Measurements from ENCODE around the gene GLTP. TPM values are rescaled to one million over a fixed set of nuclear protein-coding genes. Genes with fewer than 3 reads are reported as not detected.

The GLTP gene
- total RNA-seq, 1 donor from 2014 or later = 51.2 TPM

GRCh38 chr12:109816870-109817269 is 63.5 kb downstream of the GLTP start:
- TF ChIP-seq CTCF (IDR thresholded peaks at IDR 0.05; ENCODE audit: unreplicated experiment) = no peak
- DNase-seq (ENCODE audit: low spot score) = no peak
- peaks cover 4% of the 10 kb centered on the region for H3K36me3 Mint-ChIP-seq (ENCODE audit: low read depth, unreplicated experiment)

GRCh38 chr12:109815757-109816617 is 64.4 kb downstream of the GLTP start:
- TF ChIP-seq CTCF (IDR thresholded peaks at IDR 0.05; ENCODE audit: unreplicated experiment) = no peak
- H3K4me1 Mint-ChIP-seq (ENCODE audit: unreplicated experiment) = no peaks in the 10 kb centered on the region
- H3K27ac Mint-ChIP-seq (ENCODE audit: unreplicated experiment) = no peak overlapping the region
- H3K27me3 Mint-ChIP-seq (ENCODE audit: unreplicated experiment) = peaks cover 6% of the 10 kb centered on the region
- H3K36me3 Mint-ChIP-seq (ENCODE audit: low read depth, unreplicated experiment) = peaks cover 4% of the 10 kb centered on the region
- H3K4me3 Mint-ChIP-seq (ENCODE audit: unreplicated experiment) = no peak overlapping the region
- DNase-seq (ENCODE audit: low spot score) = no peak
- no peaks in the 10 kb centered on the region for H3K9me3 Mint-ChIP-seq (ENCODE audit: unreplicated experiment)

More at GRCh38 chr12:109816870-109817269, 63.5 kb downstream of the GLTP start:
- Mint-ChIP-seq H3K4me1 (ENCODE audit: unreplicated experiment) (no peaks in the 10 kb centered on the region), H3K27ac (ENCODE audit: unreplicated experiment) (no peak overlapping the region), H3K27me3 (ENCODE audit: unreplicated experiment) (peaks cover 4% of the 10 kb centered on the region), H3K4me3 (ENCODE audit: unreplicated experiment) (no peak overlapping the region), H3K9me3 (ENCODE audit: unreplicated experiment) (no peaks in the 10 kb centered on the region)

GRCh38 chr12:109815225-109815624 is 65.1 kb downstream of the GLTP start:
- Mint-ChIP-seq H3K4me3 (ENCODE audit: unreplicated experiment) (no peak overlapping the region), H3K9me3 (ENCODE audit: unreplicated experiment) (no peaks in the 10 kb centered on the region), H3K4me1 (ENCODE audit: unreplicated experiment) (no peaks in the 10 kb centered on the region), H3K27ac (ENCODE audit: unreplicated experiment) (no peak overlapping the region), H3K36me3 (ENCODE audit: low read depth, unreplicated experiment) (peaks cover 4% of the 10 kb centered on the region), H3K27me3 (ENCODE audit: unreplicated experiment) (peaks cover 6% of the 10 kb centered on the region)
- TF ChIP-seq CTCF (IDR thresholded peaks at IDR 0.05; ENCODE audit: unreplicated experiment) = no peak
- no peak for DNase-seq (ENCODE audit: low spot score)

GRCh38 chr12:109814600-109815150 is 65.7 kb downstream of the GLTP start:
- no peak for DNase-seq (ENCODE audit: low spot score)
- peaks cover 6% of the 10 kb centered on the region for H3K27me3 Mint-ChIP-seq (ENCODE audit: unreplicated experiment)
- H3K36me3 Mint-ChIP-seq (ENCODE audit: low read depth, unreplicated experiment) = peaks cover 4% of the 10 kb centered on the region
- H3K4me1 Mint-ChIP-seq (ENCODE audit: unreplicated experiment) = no peaks in the 10 kb centered on the region
- TF ChIP-seq CTCF (IDR thresholded peaks at IDR 0.05; ENCODE audit: unreplicated experiment) = no peak
- no peak overlapping the region for H3K27ac Mint-ChIP-seq (ENCODE audit: unreplicated experiment)
- no peak overlapping the region for H3K4me3 Mint-ChIP-seq (ENCODE audit: unreplicated experiment)
- no peaks in the 10 kb centered on the region for H3K9me3 Mint-ChIP-seq (ENCODE audit: unreplicated experiment)
